ENCODE data around the gene SFTPB. TPM values are rescaled to one million over a fixed set of nuclear protein-coding genes. Genes with fewer than 3 reads are reported as not detected.

SFTPB gene
- total RNA-seq, 1 experiment from 2014 or later: 7.6 TPM

DNA sequence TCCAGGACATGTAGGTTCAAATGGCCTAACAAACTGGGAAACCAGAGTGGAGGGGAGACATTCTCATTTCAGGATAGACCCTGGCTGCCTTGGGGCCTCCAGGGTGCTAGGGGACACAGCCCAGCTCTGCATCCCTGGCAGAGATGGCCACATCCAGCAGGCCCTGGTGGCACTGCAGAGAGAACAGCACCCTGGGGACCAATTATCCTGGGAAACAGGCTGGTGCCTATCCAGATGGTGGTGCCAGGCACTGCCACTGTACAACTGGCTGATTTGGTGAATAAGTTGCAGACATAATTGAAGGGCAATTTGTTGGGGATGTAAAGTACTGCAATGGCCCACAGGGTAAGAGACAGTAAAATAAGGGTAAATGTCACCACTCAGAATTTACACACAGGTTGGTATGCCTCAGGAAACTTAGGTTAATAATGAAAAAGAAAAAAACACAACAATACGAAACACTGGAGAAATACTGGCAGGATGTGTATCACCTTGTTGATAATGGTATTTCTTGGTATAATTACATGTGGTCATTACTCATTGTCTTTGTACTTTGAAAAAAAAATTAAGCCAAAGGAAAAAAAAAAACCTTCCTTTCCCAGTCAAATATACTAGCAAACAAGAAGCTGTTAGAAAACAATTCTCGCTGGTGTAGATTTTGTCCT is 12.8 kb upstream of the SFTPB start:
- no peaks in the 10 kb centered on the region for H3K9me3 Mint-ChIP-seq
- H3K4me1 Mint-ChIP-seq: peaks cover 12% of the 10 kb centered on the region
- no peak for ATAC-seq
- H3K27me3 Mint-ChIP-seq (ENCODE audit: low read depth): peaks cover 5% of the 10 kb centered on the region
- no peak for DNase-seq (ENCODE audit: low spot score)
- H3K36me3 Mint-ChIP-seq: no peaks in the 10 kb centered on the region
- H3K27ac Mint-ChIP-seq: no peak overlapping the region
- TF ChIP-seq AR (CRISPR knock-in tag; IDR thresholded peaks at IDR 0.05) (no peak), ZNF512 (CRISPR knock-in tag; IDR thresholded peaks at IDR 0.05; ENCODE audit: borderline replicate concordance) (no peak), NR3C1 (CRISPR knock-in tag; conservative IDR thresholded peaks at IDR 0.05; ENCODE audit: low read depth) (no peak), ZBTB21 (CRISPR knock-in tag; IDR thresholded peaks at IDR 0.05; ENCODE audit: borderline replicate concordance) (no peak), ATF6 (CRISPR knock-in tag; IDR thresholded peaks at IDR 0.05) (no peak), RORB (CRISPR knock-in tag; IDR thresholded peaks at IDR 0.05) (no peak), ATF1 (CRISPR knock-in tag; IDR thresholded peaks at IDR 0.05) (no peak), FOXK1 (CRISPR knock-in tag; IDR thresholded peaks at IDR 0.05) (no peak), ERG (CRISPR knock-in tag; IDR thresholded peaks at IDR 0.05) (no peak), OVOL2 (CRISPR knock-in tag; IDR thresholded peaks at IDR 0.05; ENCODE audit: borderline replicate concordance) (no peak), HMGA2 (CRISPR knock-in tag; IDR thresholded peaks at IDR 0.05) (no peak), NFATC4 (CRISPR knock-in tag; IDR thresholded peaks at IDR 0.05) (no peak), ZNF138 (CRISPR knock-in tag; conservative IDR thresholded peaks at IDR 0.05) (no peak)
- TF ChIP-seq, protein P1, sequence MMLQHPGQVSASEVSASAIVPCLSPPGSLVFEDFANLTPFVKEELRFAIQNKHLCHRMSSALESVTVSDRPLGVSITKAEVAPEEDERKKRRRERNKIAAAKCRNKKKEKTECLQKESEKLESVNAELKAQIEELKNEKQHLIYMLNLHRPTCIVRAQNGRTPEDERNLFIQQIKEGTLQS (CRISPR knock-in tag; conservative IDR thresholded peaks at IDR 0.05): no peak
- TF ChIP-seq, protein P2, sequence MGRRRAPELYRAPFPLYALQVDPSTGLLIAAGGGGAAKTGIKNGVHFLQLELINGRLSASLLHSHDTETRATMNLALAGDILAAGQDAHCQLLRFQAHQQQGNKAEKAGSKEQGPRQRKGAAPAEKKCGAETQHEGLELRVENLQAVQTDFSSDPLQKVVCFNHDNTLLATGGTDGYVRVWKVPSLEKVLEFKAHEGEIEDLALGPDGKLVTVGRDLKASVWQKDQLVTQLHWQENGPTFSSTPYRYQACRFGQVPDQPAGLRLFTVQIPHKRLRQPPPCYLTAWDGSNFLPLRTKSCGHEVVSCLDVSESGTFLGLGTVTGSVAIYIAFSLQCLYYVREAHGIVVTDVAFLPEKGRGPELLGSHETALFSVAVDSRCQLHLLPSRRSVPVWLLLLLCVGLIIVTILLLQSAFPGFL (CRISPR knock-in tag; IDR thresholded peaks at IDR 0.05; ENCODE audit: borderline replicate concordance): no peak
- TF ChIP-seq, protein P3, sequence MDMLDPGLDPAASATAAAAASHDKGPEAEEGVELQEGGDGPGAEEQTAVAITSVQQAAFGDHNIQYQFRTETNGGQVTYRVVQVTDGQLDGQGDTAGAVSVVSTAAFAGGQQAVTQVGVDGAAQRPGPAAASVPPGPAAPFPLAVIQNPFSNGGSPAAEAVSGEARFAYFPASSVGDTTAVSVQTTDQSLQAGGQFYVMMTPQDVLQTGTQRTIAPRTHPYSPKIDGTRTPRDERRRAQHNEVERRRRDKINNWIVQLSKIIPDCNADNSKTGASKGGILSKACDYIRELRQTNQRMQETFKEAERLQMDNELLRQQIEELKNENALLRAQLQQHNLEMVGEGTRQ (CRISPR knock-in tag; IDR thresholded peaks at IDR 0.05): no peak
- ChIA-PET CTCF (interaction anchor here (1.3 to 4.3 kb wide), 3 partner anchors 14 to 48 kb away, joined by 3 to 42 read pairs (median 16); partner anchors contain the start of gene GNLY), POLR2A (interaction anchor here (0.6 kb wide), 1 partner anchor 362 kb away, joined by 9 read pairs; no protein-coding TSS in a partner anchor)
- no peak overlapping the region for H3K4me3 Mint-ChIP-seq
